ENCODE data around the gene PPFIA1. TPM values are rescaled to one million over a fixed set of nuclear protein-coding genes. Genes with fewer than 3 reads are reported as not detected.

The PPFIA1 gene
- total and polyA plus RNA-seq, 2 of the 13 experiments (the other 11 are each of a cell fraction or from before 2014, with no cell fraction given), result 29.9 to 45.2 TPM

DNA sequence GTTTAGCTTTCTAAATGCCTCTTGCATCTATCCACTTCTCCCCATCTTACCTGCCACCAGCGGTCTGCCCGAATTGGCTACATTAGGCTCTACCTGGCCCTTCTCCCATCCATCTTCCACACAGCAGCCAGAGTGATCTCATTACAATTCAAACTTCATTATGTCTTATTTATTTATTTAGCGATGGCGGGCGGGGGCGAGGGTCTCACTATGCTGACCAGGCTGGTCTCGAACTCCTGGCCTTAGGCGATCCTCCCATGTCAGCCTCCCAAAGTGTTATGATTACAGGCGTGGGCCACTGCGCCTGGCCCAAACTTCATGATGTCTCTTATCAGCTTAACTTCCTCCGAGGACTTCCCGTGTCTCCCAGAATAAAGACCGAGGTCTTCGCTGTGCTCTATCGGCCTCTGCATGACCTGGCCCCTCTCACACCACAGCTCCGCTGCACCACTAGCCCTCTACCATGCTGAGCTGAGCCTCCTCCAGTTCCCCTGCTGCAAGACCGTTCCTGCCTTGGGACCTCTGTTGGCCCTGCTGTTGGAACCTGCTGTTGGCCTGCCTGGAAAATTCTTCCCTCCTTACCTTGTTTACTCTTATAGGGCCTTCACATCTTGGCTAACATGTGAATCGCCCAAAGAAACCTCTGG, 127.0 kb downstream of the PPFIA1 start:
- Histone ChIP-seq H3K4me2 (ENCODE audit: low read depth, low read length) (peak overlapping the region; percentile 82), H3K27me3 (ENCODE audit: control insufficient read depth in 1 of 2, insufficient read depth in 2 of 2, low read length in 2 of 2) (no peaks in the 10 kb centered on the region; a peak in 1 of 5 replicates), H3K4me1 (ENCODE audit: insufficient read depth, low read length) (peaks cover 41% of the 10 kb centered on the region), H2AFZ (ENCODE audit: low read length) (peak overlapping the region; percentile 87), H3K4me3 (replicated peaks in 1 of 3; ENCODE audit: insufficient read depth in 1 of 3, low read depth in 2 of 3, low read length in 3 of 3) (peak overlapping the region; percentile 75 to 93 (median 90)), H3K27ac (ENCODE audit: extremely low read length, insufficient read depth, low read length) (peak overlapping the region; percentile 71), H3K9ac (ENCODE audit: insufficient read depth, low read depth, low read length) (peak overlapping the region; percentile 86), H3K79me2 (ENCODE audit: insufficient read depth, low read length) (peaks cover 53% of the 10 kb centered on the region), H3K36me3 (replicated peaks in 1 of 2; ENCODE audit: control insufficient read depth in 1 of 2, insufficient read depth in 2 of 2, low read length in 2 of 2) (peaks cover 2 to 17% of the 10 kb centered on the region in 2 experiments; a peak in 4 of 5 replicates), H3K9me3 (ENCODE audit: low read length) (no peaks in the 10 kb centered on the region), H4K20me1 (ENCODE audit: insufficient read depth, low read length) (peaks cover 19% of the 10 kb centered on the region)
- POLR2A ChIA-PET, result interaction anchor here (0.6 to 2.3 kb wide), 2 partner anchors 8 to 9 kb away, joined by 5 to 6 read pairs; no protein-coding TSS in a partner anchor
- DNase-seq (ENCODE audit: low spot score) (peak; percentile 43), ATAC-seq (peak; percentile 53), FAIRE-seq (no peak)
- in situ Hi-C loops (cut with HindIII; ENCODE audit: extremely low pct_ligation_motif_present, low pct_unique_long_range_greater_than_20kb) (no loop called here), intact Hi-C loops (cut with micrococcal nuclease; ENCODE audit: unreplicated experiment) (loop anchor here (10.0 kb wide), 1 partner anchor 1103 kb away; the partner anchor contains the start of gene MYEOV)
- TSS peak; percentile 65 for BruUV-seq (replicated peaks)
- CTCF ChIA-PET (ENCODE audit: low intra/inter-chr PET ratio, low total read pairs), result no interaction called here
- WGBS (ENCODE audit: low lambda C conversion rate), result 9% methylated on average over 18 of the region's 18 CpGs
- TF ChIP-seq ZNF597 (CRISPR knock-in tag; IDR thresholded peaks at IDR 0.05), result no peak
- TF ChIP-seq XRCC5 (optimal IDR thresholded peaks at IDR 0.05; ENCODE audit: low read length), result no peak
- TF ChIP-seq, protein P1, sequence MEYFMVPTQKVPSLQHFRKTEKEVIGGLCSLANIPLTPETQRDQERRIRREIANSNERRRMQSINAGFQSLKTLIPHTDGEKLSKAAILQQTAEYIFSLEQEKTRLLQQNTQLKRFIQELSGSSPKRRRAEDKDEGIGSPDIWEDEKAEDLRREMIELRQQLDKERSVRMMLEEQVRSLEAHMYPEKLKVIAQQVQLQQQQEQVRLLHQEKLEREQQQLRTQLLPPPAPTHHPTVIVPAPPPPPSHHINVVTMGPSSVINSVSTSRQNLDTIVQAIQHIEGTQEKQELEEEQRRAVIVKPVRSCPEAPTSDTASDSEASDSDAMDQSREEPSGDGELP (IDR thresholded peaks at IDR 0.05; ENCODE audit: borderline replicate concordance, low read depth), result no peak
- TF ChIP-seq MYNN (CRISPR knock-in tag; IDR thresholded peaks at IDR 0.05; ENCODE audit: low read depth), result no peak
- TF ChIP-seq ZFP36L1 (CRISPR knock-in tag; IDR thresholded peaks at IDR 0.05), result no peak
- TF ChIP-seq NFE2L2 (IDR thresholded peaks at IDR 0.05; ENCODE audit: low read length), result no peak
- TF ChIP-seq CHD4 (IDR thresholded peaks at IDR 0.05; ENCODE audit: borderline replicate concordance, low read length), result no peak
- TF ChIP-seq MTA1 (CRISPR knock-in tag; IDR thresholded peaks at IDR 0.05; ENCODE audit: borderline replicate concordance), result no peak
- no peak for TF ChIP-seq MED8 (CRISPR knock-in tag; IDR thresholded peaks at IDR 0.05; ENCODE audit: insufficient replicate concordance)
- TF ChIP-seq ZNF547 (CRISPR knock-in tag; IDR thresholded peaks at IDR 0.05), result no peak; the same call in 1 of the 2 replicates
- TF ChIP-seq, protein P2, sequence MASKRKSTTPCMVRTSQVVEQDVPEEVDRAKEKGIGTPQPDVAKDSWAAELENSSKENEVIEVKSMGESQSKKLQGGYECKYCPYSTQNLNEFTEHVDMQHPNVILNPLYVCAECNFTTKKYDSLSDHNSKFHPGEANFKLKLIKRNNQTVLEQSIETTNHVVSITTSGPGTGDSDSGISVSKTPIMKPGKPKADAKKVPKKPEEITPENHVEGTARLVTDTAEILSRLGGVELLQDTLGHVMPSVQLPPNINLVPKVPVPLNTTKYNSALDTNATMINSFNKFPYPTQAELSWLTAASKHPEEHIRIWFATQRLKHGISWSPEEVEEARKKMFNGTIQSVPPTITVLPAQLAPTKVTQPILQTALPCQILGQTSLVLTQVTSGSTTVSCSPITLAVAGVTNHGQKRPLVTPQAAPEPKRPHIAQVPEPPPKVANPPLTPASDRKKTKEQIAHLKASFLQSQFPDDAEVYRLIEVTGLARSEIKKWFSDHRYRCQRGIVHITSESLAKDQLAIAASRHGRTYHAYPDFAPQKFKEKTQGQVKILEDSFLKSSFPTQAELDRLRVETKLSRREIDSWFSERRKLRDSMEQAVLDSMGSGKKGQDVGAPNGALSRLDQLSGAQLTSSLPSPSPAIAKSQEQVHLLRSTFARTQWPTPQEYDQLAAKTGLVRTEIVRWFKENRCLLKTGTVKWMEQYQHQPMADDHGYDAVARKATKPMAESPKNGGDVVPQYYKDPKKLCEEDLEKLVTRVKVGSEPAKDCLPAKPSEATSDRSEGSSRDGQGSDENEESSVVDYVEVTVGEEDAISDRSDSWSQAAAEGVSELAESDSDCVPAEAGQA (IDR thresholded peaks at IDR 0.05; ENCODE audit: low read depth), result no peak
- TF ChIP-seq, protein P2 (CRISPR knock-in tag; IDR thresholded peaks at IDR 0.05; ENCODE audit: borderline replicate concordance), result no peak
- no peak for TF ChIP-seq ZNF577 (CRISPR knock-in tag; IDR thresholded peaks at IDR 0.05; ENCODE audit: borderline replicate concordance, low read depth)
- TF ChIP-seq, protein P3, sequence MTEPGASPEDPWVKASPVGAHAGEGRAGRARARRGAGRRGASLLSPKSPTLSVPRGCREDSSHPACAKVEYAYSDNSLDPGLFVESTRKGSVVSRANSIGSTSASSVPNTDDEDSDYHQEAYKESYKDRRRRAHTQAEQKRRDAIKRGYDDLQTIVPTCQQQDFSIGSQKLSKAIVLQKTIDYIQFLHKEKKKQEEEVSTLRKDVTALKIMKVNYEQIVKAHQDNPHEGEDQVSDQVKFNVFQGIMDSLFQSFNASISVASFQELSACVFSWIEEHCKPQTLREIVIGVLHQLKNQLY (CRISPR knock-in tag; IDR thresholded peaks at IDR 0.05), result no peak
- TF ChIP-seq SOX13 (IDR thresholded peaks at IDR 0.05), result no peak
- TF ChIP-seq SOX13 (CRISPR knock-in tag; conservative IDR thresholded peaks at IDR 0.05 in 1 of 2, IDR thresholded peaks at IDR 0.05 in 1 of 2), result no peak

Data from HepG2 (cell line).